ENCODE data around the gene PIBF1. TPM values are rescaled to one million over a fixed set of nuclear protein-coding genes. Genes with fewer than 3 reads are reported as not detected.

Gene PIBF1
- total RNA-seq, 1 donor from 2014 or later = 20.3 TPM

DNA sequence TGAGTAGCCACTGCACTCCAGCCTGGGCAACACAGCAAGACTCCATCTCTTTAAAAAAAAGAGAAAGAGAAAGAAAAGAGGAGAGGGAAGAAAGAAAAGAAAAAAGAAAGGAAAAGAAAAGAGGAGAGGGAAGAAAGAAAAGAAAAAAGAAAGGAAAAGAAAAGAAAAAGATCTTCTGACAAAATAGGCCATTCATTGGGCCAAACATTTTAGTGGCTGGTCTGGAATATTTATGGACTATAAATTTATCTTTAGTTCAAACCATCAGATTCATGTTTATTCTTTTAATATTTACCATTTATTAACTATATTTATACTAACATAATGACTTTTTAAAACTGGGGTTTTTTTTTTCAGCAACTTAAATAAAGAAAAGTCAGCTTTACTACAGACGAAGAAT, 191.3 kb downstream of the PIBF1 start:
- Mint-ChIP-seq H3K27me3 (ENCODE audit: unreplicated experiment) (no peaks in the 10 kb centered on the region), H3K4me3 (ENCODE audit: unreplicated experiment) (no peak overlapping the region), H3K9me3 (ENCODE audit: unreplicated experiment) (no peaks in the 10 kb centered on the region), H3K27ac (ENCODE audit: unreplicated experiment) (no peak overlapping the region), H3K36me3 (ENCODE audit: unreplicated experiment) (no peaks in the 10 kb centered on the region), H3K4me1 (ENCODE audit: low read depth, unreplicated experiment) (no peaks in the 10 kb centered on the region)
- DNase-seq = no peak
- TF ChIP-seq, protein P1, sequence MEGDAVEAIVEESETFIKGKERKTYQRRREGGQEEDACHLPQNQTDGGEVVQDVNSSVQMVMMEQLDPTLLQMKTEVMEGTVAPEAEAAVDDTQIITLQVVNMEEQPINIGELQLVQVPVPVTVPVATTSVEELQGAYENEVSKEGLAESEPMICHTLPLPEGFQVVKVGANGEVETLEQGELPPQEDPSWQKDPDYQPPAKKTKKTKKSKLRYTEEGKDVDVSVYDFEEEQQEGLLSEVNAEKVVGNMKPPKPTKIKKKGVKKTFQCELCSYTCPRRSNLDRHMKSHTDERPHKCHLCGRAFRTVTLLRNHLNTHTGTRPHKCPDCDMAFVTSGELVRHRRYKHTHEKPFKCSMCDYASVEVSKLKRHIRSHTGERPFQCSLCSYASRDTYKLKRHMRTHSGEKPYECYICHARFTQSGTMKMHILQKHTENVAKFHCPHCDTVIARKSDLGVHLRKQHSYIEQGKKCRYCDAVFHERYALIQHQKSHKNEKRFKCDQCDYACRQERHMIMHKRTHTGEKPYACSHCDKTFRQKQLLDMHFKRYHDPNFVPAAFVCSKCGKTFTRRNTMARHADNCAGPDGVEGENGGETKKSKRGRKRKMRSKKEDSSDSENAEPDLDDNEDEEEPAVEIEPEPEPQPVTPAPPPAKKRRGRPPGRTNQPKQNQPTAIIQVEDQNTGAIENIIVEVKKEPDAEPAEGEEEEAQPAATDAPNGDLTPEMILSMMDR (IDR thresholded peaks at IDR 0.05; ENCODE audit: partially characterized antibody, unreplicated experiment) = no peak

DNA sequence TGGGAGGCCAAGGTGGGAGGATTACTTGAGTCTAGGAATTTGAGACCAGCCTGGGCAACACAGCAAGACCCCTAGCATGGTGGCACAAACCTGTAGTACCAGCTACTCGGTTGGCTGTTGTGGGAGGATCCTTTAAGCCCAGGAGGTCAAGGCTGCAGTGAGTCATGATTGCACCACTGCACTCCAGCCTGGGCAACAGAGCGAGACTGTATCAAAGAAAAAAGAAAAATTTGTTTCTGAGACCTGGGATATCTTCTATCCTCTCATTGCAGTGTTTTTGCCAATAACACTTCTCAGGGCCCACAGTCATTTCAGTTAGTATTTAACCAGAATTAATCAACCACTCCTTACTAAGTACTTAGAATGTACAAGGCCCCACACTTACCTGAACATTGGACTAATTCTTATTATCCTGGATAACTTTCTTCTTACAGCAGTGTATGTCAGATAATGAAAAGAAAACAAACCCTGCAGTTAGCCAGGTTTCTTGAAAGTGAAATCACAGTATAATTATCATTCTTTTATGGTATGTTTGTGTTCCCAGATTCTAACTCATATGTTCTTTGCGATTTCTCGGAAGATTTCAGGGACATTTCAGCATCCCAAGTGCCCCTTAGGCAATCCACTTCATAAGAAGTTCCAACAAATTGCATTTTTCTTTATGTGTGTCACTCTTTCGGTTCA, 201.3 kb downstream of the PIBF1 start:
- no peaks in the 10 kb centered on the region for H3K36me3 Mint-ChIP-seq (ENCODE audit: unreplicated experiment)
- H3K9me3 Mint-ChIP-seq (ENCODE audit: unreplicated experiment) = peaks cover 2% of the 10 kb centered on the region
- H3K27ac Mint-ChIP-seq (ENCODE audit: unreplicated experiment) = no peak overlapping the region
- DNase-seq = no peak
- TF ChIP-seq, protein P1 (IDR thresholded peaks at IDR 0.05; ENCODE audit: partially characterized antibody, unreplicated experiment) = no peak
- H3K4me1 Mint-ChIP-seq (ENCODE audit: low read depth, unreplicated experiment) = no peaks in the 10 kb centered on the region
- no peak overlapping the region for H3K4me3 Mint-ChIP-seq (ENCODE audit: unreplicated experiment)
- peaks cover 2% of the 10 kb centered on the region for H3K27me3 Mint-ChIP-seq (ENCODE audit: unreplicated experiment)

DNA sequence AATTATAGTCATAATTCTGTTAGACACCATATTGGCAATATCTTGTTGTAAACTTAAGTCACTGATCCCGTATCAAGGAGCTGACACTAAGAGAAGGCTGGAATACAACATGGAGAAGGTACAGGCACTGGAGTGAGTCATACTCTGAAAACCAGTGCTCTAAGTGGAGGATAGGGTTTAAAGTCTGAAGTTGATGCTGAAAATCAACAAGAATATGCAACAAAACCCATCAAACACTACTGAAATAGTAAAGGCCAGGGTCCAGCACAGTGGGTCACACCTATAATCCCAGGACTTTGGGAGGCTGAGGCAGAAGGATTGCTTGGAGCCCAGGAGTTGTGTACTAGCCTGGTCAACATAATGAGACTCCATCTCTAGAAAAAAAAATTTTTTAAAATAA, 203.7 kb downstream of the PIBF1 start:
- Mint-ChIP-seq H3K36me3 (ENCODE audit: unreplicated experiment) (no peaks in the 10 kb centered on the region), H3K27me3 (ENCODE audit: unreplicated experiment) (peaks cover 1% of the 10 kb centered on the region), H3K27ac (ENCODE audit: unreplicated experiment) (no peak overlapping the region), H3K4me1 (ENCODE audit: low read depth, unreplicated experiment) (no peaks in the 10 kb centered on the region), H3K9me3 (ENCODE audit: unreplicated experiment) (peaks cover 2% of the 10 kb centered on the region), H3K4me3 (ENCODE audit: unreplicated experiment) (no peak overlapping the region)
- DNase-seq = no peak
- TF ChIP-seq, protein P1 (IDR thresholded peaks at IDR 0.05; ENCODE audit: partially characterized antibody, unreplicated experiment) = no peak

DNA sequence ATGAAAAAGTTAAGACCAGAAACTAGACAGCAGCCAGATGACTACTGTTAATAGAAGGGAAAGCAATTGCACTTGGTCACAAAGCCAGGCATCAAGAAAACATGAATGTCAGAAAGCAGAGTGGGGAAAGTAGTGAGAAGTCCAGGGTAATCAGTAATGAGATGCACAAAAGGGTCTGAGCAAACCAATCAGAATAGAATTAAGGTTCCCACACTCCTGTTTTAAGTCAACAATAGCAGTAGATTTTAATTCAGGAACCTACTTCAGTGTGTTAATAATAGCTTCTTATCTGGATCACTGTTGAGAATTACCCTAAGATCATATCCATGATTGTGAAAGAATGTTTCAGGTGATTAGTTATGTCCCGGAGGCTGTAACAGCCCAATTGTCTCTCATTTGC, 204.3 kb downstream of the PIBF1 start:
- Mint-ChIP-seq H3K27me3 (ENCODE audit: unreplicated experiment) (no peaks in the 10 kb centered on the region), H3K36me3 (ENCODE audit: unreplicated experiment) (no peaks in the 10 kb centered on the region), H3K9me3 (ENCODE audit: unreplicated experiment) (no peaks in the 10 kb centered on the region), H3K27ac (ENCODE audit: unreplicated experiment) (no peak overlapping the region), H3K4me3 (ENCODE audit: unreplicated experiment) (no peak overlapping the region), H3K4me1 (ENCODE audit: low read depth, unreplicated experiment) (no peaks in the 10 kb centered on the region)
- TF ChIP-seq, protein P1 (IDR thresholded peaks at IDR 0.05; ENCODE audit: partially characterized antibody, unreplicated experiment) = no peak
- no peak for DNase-seq

DNA sequence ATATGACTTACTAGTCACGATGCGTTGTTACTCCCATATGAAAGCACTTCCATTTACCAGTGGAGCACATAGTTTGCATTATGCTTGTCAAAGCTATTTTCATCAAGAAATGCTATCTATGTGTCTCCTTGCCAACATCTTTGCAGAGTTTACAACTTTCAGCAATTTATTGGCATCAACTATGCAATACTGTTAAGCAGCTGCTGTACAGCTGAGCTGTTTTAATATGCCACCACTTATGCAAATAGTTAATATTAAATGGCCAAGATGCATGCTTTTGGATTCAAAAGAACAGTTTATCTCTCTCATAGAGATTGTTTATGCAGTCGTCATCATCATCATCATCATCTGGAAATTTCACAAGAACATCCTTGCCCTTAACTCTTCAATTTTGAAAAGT, 209.0 kb downstream of the PIBF1 start:
- H3K4me3 Mint-ChIP-seq (ENCODE audit: unreplicated experiment) = no peak overlapping the region
- TF ChIP-seq, protein P1 (IDR thresholded peaks at IDR 0.05; ENCODE audit: partially characterized antibody, unreplicated experiment) = no peak
- H3K36me3 Mint-ChIP-seq (ENCODE audit: unreplicated experiment) = no peaks in the 10 kb centered on the region
- no peak overlapping the region for H3K27ac Mint-ChIP-seq (ENCODE audit: unreplicated experiment)
- H3K4me1 Mint-ChIP-seq (ENCODE audit: low read depth, unreplicated experiment) = no peaks in the 10 kb centered on the region
- H3K27me3 Mint-ChIP-seq (ENCODE audit: unreplicated experiment) = no peaks in the 10 kb centered on the region
- H3K9me3 Mint-ChIP-seq (ENCODE audit: unreplicated experiment) = no peaks in the 10 kb centered on the region
- no peak for DNase-seq

Measured in glutamatergic neuron (in vitro differentiated cells).